ENCODE results near the gene KLHL3. TPM values are rescaled to one million over a fixed set of nuclear protein-coding genes. Genes with fewer than 3 reads are reported as not detected.
"Not testable (repeated sequence)": the region's sequence is repeated elsewhere in the genome, so short reads cannot be mapped to it uniquely, and the experiment has no call there.

KLHL3 gene
- total and polyA plus RNA-seq, 10 donors, result 1.3 to 17.9 (median 9.5) TPM

- intact Hi-C loops (cut with DNase I; ENCODE audit: low total_unique reads), result loop anchor here (10.0 kb wide), 2 partner anchors 46 to 356 kb away; partner anchors contain the start of gene NME5
- 55 to 75% (median 57%) methylated on average over 2 of the region's 2 CpGs for WGBS, 5 donors
Observed at GRCh38 chr5:137778772-137779564, 43.1 kb upstream of the KLHL3 start.

GRCh38 chr5:137767937-137768336 lies 32.0 kb upstream of the KLHL3 start:
- intact Hi-C loops (cut with DNase I; ENCODE audit: low total_unique reads); DNase-seq; H3K27me3 ChIP-seq (replicated peaks in 1 of 7); H3K27ac ChIP-seq; H3K36me3 ChIP-seq; H3K4me3 ChIP-seq; H3K4me1 ChIP-seq: not testable (repeated sequence)
- peaks cover 0 to 33% (median 26%) of the 10 kb centered on the region in 8 donors for H3K9me3 ChIP-seq
- 91 to 98% (median 93%) methylated on average over 5 of the region's 5 CpGs for WGBS, 5 donors

More at GRCh38 chr5:137778772-137779564, 43.1 kb upstream of the KLHL3 start:
- Histone ChIP-seq H3K4me3 (no peak overlapping the region), H3K4me1 (peaks cover 0 to 5% (median 0%) of the 10 kb centered on the region in 6 donors), H3K36me3 (no peaks in the 10 kb centered on the region), H3K27me3 (replicated peaks in 1 of 7) (no peaks in the 10 kb centered on the region), H3K9me3 (no peaks in the 10 kb centered on the region), H3K27ac (no peak overlapping the region)
- DNase-seq, result no peak
- TF ChIP-seq POLR2AphosphoS5 (IDR thresholded peaks at IDR 0.05) (no peak), CTCF (IDR thresholded peaks at IDR 0.05 in 8 of 11, conservative IDR thresholded peaks at IDR 0.05 in 3 of 11) (peak; percentile 53 to 87 (median 74))

- Histone ChIP-seq H3K4me1 (no peaks in the 10 kb centered on the region), H3K27me3 (replicated peaks in 1 of 7) (no peaks in the 10 kb centered on the region), H3K4me3 (no peak overlapping the region), H3K36me3 (no peaks in the 10 kb centered on the region), H3K27ac (no peak overlapping the region), H3K9me3 (peaks cover 0 to under 1% (median 0%) of the 10 kb centered on the region in 8 donors)
- no peak for TF ChIP-seq POLR2A (IDR thresholded peaks at IDR 0.05)
- DNase-seq, result no peak
- intact Hi-C loops (cut with DNase I; ENCODE audit: low total_unique reads), result no loop called here
- 84 to 98% (median 89%) methylated on average over 3 of the region's 3 CpGs for WGBS, 5 donors
Observed at GRCh38 chr5:137761566-137761965, 25.7 kb upstream of the KLHL3 start.

GRCh38 chr5:137760719-137761516 lies 25.0 kb upstream of the KLHL3 start:
- 87 to 93% (median 91%) methylated on average over 7 of the region's 7 CpGs for WGBS, 5 donors
- no peaks in the 10 kb centered on the region for H3K27me3 ChIP-seq (replicated peaks in 1 of 7)
- no peak overlapping the region for H3K27ac ChIP-seq
- H3K36me3 ChIP-seq, result no peaks in the 10 kb centered on the region
- no peak overlapping the region for H3K4me3 ChIP-seq
- DNase-seq, result no peak
- intact Hi-C loops (cut with DNase I; ENCODE audit: low total_unique reads), result no loop called here
- H3K4me1 ChIP-seq, result no peaks in the 10 kb centered on the region
- no peaks in the 10 kb centered on the region for H3K9me3 ChIP-seq
- TF ChIP-seq CTCF (IDR thresholded peaks at IDR 0.05 in 8 of 11, conservative IDR thresholded peaks at IDR 0.05 in 3 of 11) (no peak), POLR2A (IDR thresholded peaks at IDR 0.05) (no peak), POLR2AphosphoS5 (IDR thresholded peaks at IDR 0.05) (no peak)

GRCh38 chr5:137760294-137760693 lies 24.4 kb upstream of the KLHL3 start:
- H3K27ac ChIP-seq, result no peak overlapping the region
- no peaks in the 10 kb centered on the region for H3K27me3 ChIP-seq (replicated peaks in 1 of 7)
- intact Hi-C loops (cut with DNase I; ENCODE audit: low total_unique reads), result no loop called here
- no peak overlapping the region for H3K4me3 ChIP-seq
- H3K36me3 ChIP-seq, result no peaks in the 10 kb centered on the region
- peaks cover 0 to 5% (median 3%) of the 10 kb centered on the region in 6 donors for H3K4me1 ChIP-seq
- H3K9me3 ChIP-seq, result no peaks in the 10 kb centered on the region
- TF ChIP-seq CTCF (IDR thresholded peaks at IDR 0.05 in 8 of 11, conservative IDR thresholded peaks at IDR 0.05 in 3 of 11) (no peak), POLR2AphosphoS5 (IDR thresholded peaks at IDR 0.05) (no peak), POLR2A (IDR thresholded peaks at IDR 0.05) (no peak)
- WGBS, 5 donors, result 96 to 100% (median 97%) methylated on average over 4 of the region's 4 CpGs
- DNase-seq, result no peak
